Measurements from ENCODE around the gene FECH.
"Not testable (repeated sequence)": the region's sequence is repeated elsewhere in the genome, so short reads cannot be mapped to it uniquely, and the experiment has no call there.

The FECH gene, protein sequence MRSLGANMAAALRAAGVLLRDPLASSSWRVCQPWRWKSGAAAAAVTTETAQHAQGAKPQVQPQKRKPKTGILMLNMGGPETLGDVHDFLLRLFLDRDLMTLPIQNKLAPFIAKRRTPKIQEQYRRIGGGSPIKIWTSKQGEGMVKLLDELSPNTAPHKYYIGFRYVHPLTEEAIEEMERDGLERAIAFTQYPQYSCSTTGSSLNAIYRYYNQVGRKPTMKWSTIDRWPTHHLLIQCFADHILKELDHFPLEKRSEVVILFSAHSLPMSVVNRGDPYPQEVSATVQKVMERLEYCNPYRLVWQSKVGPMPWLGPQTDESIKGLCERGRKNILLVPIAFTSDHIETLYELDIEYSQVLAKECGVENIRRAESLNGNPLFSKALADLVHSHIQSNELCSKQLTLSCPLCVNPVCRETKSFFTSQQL

DNA sequence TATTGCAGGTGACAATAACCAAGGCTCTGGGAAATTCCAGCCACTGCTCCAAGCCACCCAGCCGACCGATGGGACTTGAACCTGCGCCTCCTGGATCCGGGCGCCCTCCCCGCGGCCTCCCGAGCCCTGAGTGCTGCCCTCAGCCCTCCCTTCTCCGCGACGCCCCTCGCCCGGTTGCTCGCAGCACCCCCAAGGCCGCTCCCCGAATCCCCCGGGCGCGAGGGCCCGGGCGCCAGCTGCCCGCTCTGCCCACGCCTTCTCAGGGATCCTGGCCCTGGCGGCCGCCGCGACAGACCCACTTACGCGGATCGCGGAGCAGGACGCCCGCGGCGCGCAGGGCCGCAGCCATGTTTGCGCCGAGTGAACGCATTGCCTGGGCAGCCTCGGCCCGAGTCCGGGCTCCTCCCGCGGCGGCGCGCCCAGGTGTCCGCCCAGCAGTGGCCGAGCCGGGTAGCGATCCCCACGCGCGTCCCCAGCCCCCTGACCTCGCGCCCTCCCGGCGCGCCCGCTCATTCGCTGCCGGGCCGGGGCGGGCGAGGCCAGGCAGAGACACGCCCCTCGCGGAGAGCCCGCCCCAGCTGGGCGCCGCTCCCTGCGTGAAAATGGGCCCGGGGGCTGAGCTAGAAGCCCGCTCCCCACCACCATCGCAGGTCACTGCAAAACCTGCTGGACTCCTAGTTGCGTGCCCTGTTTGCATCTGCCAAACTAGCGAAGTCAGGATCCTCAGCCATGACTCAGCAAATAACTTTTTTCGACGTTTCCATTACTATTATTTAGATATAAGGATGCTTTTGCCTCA is at the start of gene FECH:
TSS of gene FECH (minus strand) at position 452 of the 799 bp plus-strand sequence. CDS start at position 370, 82 bp downstream.
- DNase-seq (ENCODE audit: low spot score), result peak; percentile 20

- DNase-seq (ENCODE audit: low spot score), result no peak
Observed at GRCh38 chr18:57635003-57635822, 48.7 kb upstream of the FECH start.

DNA sequence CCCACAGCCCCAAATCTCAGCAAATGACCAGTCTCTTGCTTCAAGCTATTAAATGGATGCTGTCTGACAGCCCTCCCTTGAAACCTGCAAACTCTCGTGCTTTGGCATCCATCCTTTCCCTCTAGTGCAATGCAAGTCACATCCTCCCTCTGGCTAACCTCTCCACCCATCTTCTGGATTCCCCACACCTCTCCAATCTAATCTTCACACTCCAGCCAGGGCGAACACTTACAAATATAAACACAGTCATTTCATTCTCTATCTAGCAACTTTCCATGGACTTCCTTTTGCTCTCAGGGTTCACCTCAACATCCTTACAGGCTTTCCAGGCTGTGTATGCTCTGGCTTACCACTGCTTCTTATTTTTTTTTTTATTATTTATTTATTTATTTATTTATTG is 45.2 kb upstream of the FECH start:
- no peak for DNase-seq (ENCODE audit: low spot score)

GRCh38 chr18:57630754-57631595 is 44.5 kb upstream of the FECH start:
- no peak for DNase-seq (ENCODE audit: low spot score)

- DNase-seq (ENCODE audit: low spot score), result peak; percentile 84
Observed at GRCh38 chr18:57630002-57630753, 43.7 kb upstream of the FECH start.

- no peak for DNase-seq (ENCODE audit: low spot score)
Observed at GRCh38 chr18:57629422-57629821, 42.9 kb upstream of the FECH start.

GRCh38 chr18:57627488-57627887 is 41.0 kb upstream of the FECH start:
- peak; percentile 42 for DNase-seq (ENCODE audit: low spot score)

- no peak for DNase-seq (ENCODE audit: low spot score)
Observed at GRCh38 chr18:57624988-57625387, 38.5 kb upstream of the FECH start.

GRCh38 chr18:57621246-57621604 is 34.7 kb upstream of the FECH start:
- DNase-seq (ENCODE audit: low spot score), result no peak

- DNase-seq (ENCODE audit: low spot score), result no peak
Observed at GRCh38 chr18:57619876-57620275, 33.4 kb upstream of the FECH start.

DNA sequence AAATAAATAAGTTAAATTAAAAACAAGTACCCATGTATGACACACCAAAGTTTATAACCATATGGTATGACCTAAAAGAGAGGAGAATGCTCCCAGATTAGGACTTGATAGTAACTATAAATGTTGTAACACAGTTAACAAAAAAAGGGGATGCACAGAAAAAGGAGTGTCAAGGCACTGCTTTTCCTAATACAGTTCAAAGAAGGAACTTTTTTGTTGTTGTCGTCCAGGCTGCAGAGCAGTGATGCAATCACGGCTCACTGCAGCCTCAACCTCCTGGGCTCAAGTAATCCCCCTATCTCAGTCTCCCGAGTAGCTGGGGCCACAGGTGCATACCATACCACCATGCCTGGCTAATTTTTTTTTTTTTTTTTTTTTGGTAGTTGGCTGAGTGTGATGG is 32.4 kb upstream of the FECH start:
- no peak for DNase-seq (ENCODE audit: low spot score)

- DNase-seq (ENCODE audit: low spot score), result no peak
Observed at GRCh38 chr18:57603871-57604270, 17.4 kb upstream of the FECH start.

DNA sequence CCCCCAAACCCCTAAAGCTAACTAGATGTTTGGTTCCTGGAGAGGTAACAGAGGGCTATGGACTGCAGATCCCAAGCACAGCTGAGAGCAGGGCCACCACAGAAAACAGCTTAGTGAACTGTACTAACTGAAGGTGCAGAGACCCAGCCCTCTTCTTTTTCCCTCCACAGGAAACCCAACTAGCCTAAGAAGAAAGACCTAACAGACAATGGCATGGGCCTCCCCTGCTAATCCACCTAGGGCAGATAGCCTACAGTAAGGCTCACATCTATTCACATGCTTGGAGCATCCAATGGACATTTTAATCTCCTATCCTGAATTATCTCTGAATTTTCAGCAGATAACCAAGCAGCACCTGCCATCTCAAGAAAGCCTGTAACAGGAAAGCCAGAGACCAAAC is 8.8 kb upstream of the FECH start:
- DNase-seq (ENCODE audit: low spot score), result no peak

DNA sequence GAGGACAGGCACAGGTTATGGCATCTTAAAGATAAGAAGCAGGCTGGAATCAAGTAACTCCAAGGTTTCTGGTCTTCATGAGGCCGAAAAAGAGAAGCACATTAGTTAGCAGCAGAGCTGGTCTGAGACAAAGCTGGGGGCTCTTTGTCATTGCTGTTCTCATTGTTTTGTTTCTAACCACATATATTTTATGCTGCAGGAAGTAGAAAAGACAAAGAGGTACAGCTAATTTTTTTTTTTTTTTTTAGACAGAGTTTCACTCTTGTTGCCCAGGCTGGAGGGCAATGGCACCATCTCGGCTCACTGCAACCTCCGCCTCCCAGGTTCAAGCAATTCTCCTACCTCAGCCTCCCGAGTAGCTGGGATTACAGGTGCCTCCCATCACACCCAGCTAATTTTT is 6.2 kb upstream of the FECH start:
- DNase-seq (ENCODE audit: low spot score), result not testable (repeated sequence)

- DNase-seq (ENCODE audit: low spot score), result no peak
Observed at GRCh38 chr18:57589161-57589560, 2.7 kb upstream of the FECH start.

DNA sequence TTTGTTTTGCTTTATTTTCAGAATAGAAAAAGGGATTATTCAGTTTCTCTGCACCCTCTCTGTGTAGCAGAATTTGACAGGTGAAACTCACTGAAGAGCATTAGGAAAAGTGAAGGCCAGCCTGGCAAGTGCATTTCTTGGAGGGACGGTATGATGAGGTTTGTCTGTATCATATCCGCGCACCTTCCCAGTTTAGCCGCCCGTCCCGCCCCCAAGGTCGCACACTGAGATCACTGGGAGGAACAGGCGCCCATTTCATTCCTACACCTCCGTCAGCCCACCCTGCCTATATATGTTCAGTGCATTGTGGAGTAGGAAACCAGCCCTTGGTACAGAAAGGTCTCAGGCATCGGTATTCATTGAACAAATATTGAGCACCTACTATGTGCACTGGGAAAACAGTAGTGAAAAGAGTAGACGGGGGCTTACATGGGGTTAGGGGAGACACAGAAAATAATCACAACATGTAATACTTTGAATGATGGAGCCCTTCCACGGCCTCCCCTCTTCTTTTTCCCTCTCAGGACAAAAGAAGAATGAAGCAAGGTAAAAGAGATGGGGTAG is 678 bp upstream of the FECH start:
- DNase-seq (ENCODE audit: low spot score), result no peak

- DNase-seq (ENCODE audit: low spot score), result no peak
Observed at GRCh38 chr18:57585855-57586250, 649 bp downstream of the FECH start.

GRCh38 chr18:57585421-57585820 is 1.1 kb downstream of the FECH start:
- DNase-seq (ENCODE audit: low spot score), result no peak

GRCh38 chr18:57584444-57584843 is 2.1 kb downstream of the FECH start:
- no peak for DNase-seq (ENCODE audit: low spot score)

- DNase-seq (ENCODE audit: low spot score), result no peak
Observed at GRCh38 chr18:57583297-57583835, 3.1 kb downstream of the FECH start.

Measured in SW480 (cell line).